Measurements from ENCODE around the gene CHI3L2.

GRCh38 chr1:111271464-111271801, 43.9 kb downstream of the CHI3L2 start:
- no peak for TF ChIP-seq CTCF (IDR thresholded peaks at IDR 0.05)
- no peak for TF ChIP-seq ATF2 (CRISPR knock-in tag; IDR thresholded peaks at IDR 0.05; ENCODE audit: borderline replicate concordance, low read depth)
- no peak for TF ChIP-seq HMGXB4 (CRISPR knock-in tag; IDR thresholded peaks at IDR 0.05)
- TF ChIP-seq ZNF121 (CRISPR knock-in tag; IDR thresholded peaks at IDR 0.05), result no peak
- TF ChIP-seq SP1 (CRISPR knock-in tag; conservative IDR thresholded peaks at IDR 0.05), result no peak
- no peak for TF ChIP-seq FOXP4 (CRISPR knock-in tag; IDR thresholded peaks at IDR 0.05)
- TF ChIP-seq USF2 (CRISPR knock-in tag; IDR thresholded peaks at IDR 0.05), result no peak
- TF ChIP-seq ZNF396 (CRISPR knock-in tag; IDR thresholded peaks at IDR 0.05; ENCODE audit: borderline replicate concordance), result no peak
- TF ChIP-seq ARID4B (CRISPR knock-in tag; IDR thresholded peaks at IDR 0.05; ENCODE audit: borderline replicate concordance), result no peak
- no peak for TF ChIP-seq E2F1 (CRISPR knock-in tag; IDR thresholded peaks at IDR 0.05)
- TF ChIP-seq PRDM15 (CRISPR knock-in tag; IDR thresholded peaks at IDR 0.05), result no peak

All from WTC11 (cell line).